Upper lobe of left lung (tissue), 4 donors: ENCODE measurements around the gene PCDH1.

ENCODE experiments used
- EP300 ChIP-seq, 4 donors: sonication (generic); formaldehyde crosslinking; IDR thresholded peaks; one replicate each; pipeline ENCODE4 v1.5.1; 2017; ENCODE audit warnings: antibody characterized with exemption in 4 of 4, control low read depth in 2 of 4
- POLR2A ChIP-seq, 4 donors: fragments of 450-650 bp; IDR thresholded peaks; one replicate each; pipeline ENCODE4 v1.5.1; 2016 to 2017; ENCODE audit warnings: antibody characterized with exemption in 4 of 4, mild to moderate bottlenecking in 2 of 4
- POLR2AphosphoS5 ChIP-seq, 2 donors: sonication (generic); formaldehyde crosslinking; IDR thresholded peaks; one replicate each; pipeline ENCODE4 v1.5.1; 2017; ENCODE audit warnings: antibody characterized with exemption in 2 of 2
- TF ChIP-seq, protein P1 (sequence below), 6 experiments: fragments of 450-650 bp in 4 of 6; fragments of 200-600 bp in 2 of 6; sonication (generic) in 2 of 6; IDR thresholded peaks; one replicate each; pipeline ENCODE4 v1.5.1; 2016 to 2019; ENCODE audit warnings: antibody characterized with exemption in 6 of 6

- TF ChIP-seq, protein P1, sequence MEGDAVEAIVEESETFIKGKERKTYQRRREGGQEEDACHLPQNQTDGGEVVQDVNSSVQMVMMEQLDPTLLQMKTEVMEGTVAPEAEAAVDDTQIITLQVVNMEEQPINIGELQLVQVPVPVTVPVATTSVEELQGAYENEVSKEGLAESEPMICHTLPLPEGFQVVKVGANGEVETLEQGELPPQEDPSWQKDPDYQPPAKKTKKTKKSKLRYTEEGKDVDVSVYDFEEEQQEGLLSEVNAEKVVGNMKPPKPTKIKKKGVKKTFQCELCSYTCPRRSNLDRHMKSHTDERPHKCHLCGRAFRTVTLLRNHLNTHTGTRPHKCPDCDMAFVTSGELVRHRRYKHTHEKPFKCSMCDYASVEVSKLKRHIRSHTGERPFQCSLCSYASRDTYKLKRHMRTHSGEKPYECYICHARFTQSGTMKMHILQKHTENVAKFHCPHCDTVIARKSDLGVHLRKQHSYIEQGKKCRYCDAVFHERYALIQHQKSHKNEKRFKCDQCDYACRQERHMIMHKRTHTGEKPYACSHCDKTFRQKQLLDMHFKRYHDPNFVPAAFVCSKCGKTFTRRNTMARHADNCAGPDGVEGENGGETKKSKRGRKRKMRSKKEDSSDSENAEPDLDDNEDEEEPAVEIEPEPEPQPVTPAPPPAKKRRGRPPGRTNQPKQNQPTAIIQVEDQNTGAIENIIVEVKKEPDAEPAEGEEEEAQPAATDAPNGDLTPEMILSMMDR (IDR thresholded peaks at IDR 0.05) = no peak
- no peak for TF ChIP-seq POLR2AphosphoS5 (IDR thresholded peaks at IDR 0.05)
- no peak for TF ChIP-seq POLR2A (IDR thresholded peaks at IDR 0.05)
- TF ChIP-seq EP300 (IDR thresholded peaks at IDR 0.05) = no peak
Observed at GRCh38 chr5:141853895-141854626, 24.1 kb downstream of the PCDH1 start.
